ENCODE measurements around the gene SSTR1. TPM values are rescaled to one million over a fixed set of nuclear protein-coding genes. Genes with fewer than 3 reads are reported as not detected.

Gene SSTR1
- total RNA-seq, 1 donor from 2014 or later = under 0.01 TPM

- no peak for TF ChIP-seq CTCF (IDR thresholded peaks at IDR 0.05; ENCODE audit: insufficient read depth, low read length, severe bottlenecking)
- DNase-seq (ENCODE audit: low read depth) (no peak), FAIRE-seq (no peak)
Observed at GRCh38 chr14:38199076-38199475, 8.6 kb upstream of the SSTR1 start.

DNA sequence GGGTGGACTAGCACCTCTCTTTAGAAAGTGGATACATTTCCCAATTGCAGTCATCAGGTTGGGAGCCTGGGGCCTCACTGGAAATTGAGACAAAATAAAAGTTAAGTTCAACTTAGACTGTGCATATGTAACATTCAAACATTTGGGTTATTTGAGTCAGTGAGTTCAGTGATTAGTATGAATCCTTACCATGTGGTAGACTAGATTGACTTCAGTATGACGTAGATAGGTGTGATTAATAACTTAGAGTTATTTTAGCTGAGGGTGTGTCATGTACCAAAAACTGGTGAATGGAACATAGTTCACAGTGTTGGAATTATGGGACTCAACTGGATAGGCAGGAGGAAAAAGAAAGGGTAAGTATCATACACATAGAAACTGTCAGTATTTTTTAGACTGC is 8.0 kb upstream of the SSTR1 start:
- DNase-seq (ENCODE audit: low read depth) = peak; percentile 28
- no peak for FAIRE-seq
- Histone ChIP-seq H3K4me3 (ENCODE audit: low read depth, low read length) (no peak overlapping the region), H3K36me3 (ENCODE audit: control insufficient read depth, insufficient read depth, low read length) (no peaks in the 10 kb centered on the region), H3K27me3 (ENCODE audit: control insufficient read depth, insufficient read depth, low read length) (peaks cover 2% of the 10 kb centered on the region)
- TF ChIP-seq CTCF (IDR thresholded peaks at IDR 0.05; ENCODE audit: insufficient read depth, low read length, severe bottlenecking) = no peak

More at GRCh38 chr14:38199076-38199475, 8.6 kb upstream of the SSTR1 start:
- H3K36me3 ChIP-seq (ENCODE audit: control insufficient read depth, insufficient read depth, low read length) = no peaks in the 10 kb centered on the region
- H3K4me3 ChIP-seq (ENCODE audit: low read depth, low read length) = no peak overlapping the region
- peaks cover 2% of the 10 kb centered on the region for H3K27me3 ChIP-seq (ENCODE audit: control insufficient read depth, insufficient read depth, low read length)

- no peak for TF ChIP-seq CTCF (IDR thresholded peaks at IDR 0.05; ENCODE audit: insufficient read depth, low read length, severe bottlenecking)
- FAIRE-seq = no peak
- Histone ChIP-seq H3K27me3 (ENCODE audit: control insufficient read depth, insufficient read depth, low read length) (peaks cover 2% of the 10 kb centered on the region), H3K4me3 (ENCODE audit: low read depth, low read length) (no peak overlapping the region), H3K36me3 (ENCODE audit: control insufficient read depth, insufficient read depth, low read length) (no peaks in the 10 kb centered on the region)
- DNase-seq (ENCODE audit: low read depth) = no peak
Observed at GRCh38 chr14:38201137-38201828, 6.4 kb upstream of the SSTR1 start.

GRCh38 chr14:38202444-38203191 is 5.1 kb upstream of the SSTR1 start:
- Histone ChIP-seq H3K4me3 (ENCODE audit: low read depth, low read length) (no peak overlapping the region), H3K27me3 (ENCODE audit: control insufficient read depth, insufficient read depth, low read length) (peaks cover 4% of the 10 kb centered on the region), H3K36me3 (ENCODE audit: control insufficient read depth, insufficient read depth, low read length) (no peaks in the 10 kb centered on the region)
- DNase-seq (ENCODE audit: low read depth) (no peak), FAIRE-seq (no peak)
- no peak for TF ChIP-seq CTCF (IDR thresholded peaks at IDR 0.05; ENCODE audit: insufficient read depth, low read length, severe bottlenecking)

DNA sequence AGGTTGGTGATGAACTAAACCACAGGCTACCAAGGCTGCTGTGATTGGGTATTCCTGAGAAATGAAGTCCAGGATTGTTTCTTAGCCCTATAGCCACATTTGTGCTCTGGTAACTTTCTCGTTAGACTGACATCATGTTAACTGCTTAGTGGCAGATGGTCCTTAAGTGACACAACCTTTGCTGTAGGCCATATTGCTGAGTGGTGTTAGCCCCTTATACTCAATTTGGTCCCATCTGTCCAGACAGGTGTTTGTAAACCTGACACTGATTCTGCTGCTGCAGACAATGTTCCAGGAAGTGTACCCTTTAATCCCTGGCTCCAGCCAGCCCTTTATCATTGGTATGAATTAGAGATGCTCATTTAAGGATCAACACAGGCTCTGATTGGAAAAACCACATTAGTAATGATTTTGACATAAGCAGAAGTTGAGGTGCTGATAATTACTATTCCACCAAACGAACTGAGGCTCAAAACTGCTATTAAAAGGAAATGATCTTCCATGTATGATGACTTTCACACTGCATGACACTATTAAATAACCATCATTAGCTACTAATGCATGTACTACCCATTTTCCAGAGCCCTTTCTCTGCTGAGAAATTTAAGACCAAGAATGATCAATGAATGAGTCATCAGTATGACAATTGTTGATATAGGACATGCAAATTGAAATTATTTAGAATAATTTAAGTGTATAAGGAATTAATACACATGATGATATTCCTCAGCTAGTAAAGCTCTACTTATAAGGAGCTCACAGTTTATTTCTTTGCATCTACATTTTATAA is 3.6 kb upstream of the SSTR1 start:
- TF ChIP-seq CTCF (IDR thresholded peaks at IDR 0.05; ENCODE audit: insufficient read depth, low read length, severe bottlenecking) = no peak
- DNase-seq (ENCODE audit: low read depth) (no peak), FAIRE-seq (no peak)
- Histone ChIP-seq H3K36me3 (ENCODE audit: control insufficient read depth, insufficient read depth, low read length) (no peaks in the 10 kb centered on the region), H3K4me3 (ENCODE audit: low read depth, low read length) (no peak overlapping the region), H3K27me3 (ENCODE audit: control insufficient read depth, insufficient read depth, low read length) (peaks cover 15% of the 10 kb centered on the region)

Measured in bronchial epithelial cell (primary cell).